Activated gamma-delta T cell treated with Interleukin-2 at 50 U/mL for 16 hours (primary cell): ENCODE data around the gene COX4I2.
A peak's percentile ranks its signal among the peaks of the same experiment; 100 is the strongest.
"Not testable (repeated sequence)": the region's sequence is repeated elsewhere in the genome, so short reads cannot be mapped to it uniquely, and the experiment has no call there.

Source experiments
- DNase-seq: peaks from one replicate; pipeline ENCODE4 v3.0.0-alpha.2; 2020

The COX4I2 gene

DNA sequence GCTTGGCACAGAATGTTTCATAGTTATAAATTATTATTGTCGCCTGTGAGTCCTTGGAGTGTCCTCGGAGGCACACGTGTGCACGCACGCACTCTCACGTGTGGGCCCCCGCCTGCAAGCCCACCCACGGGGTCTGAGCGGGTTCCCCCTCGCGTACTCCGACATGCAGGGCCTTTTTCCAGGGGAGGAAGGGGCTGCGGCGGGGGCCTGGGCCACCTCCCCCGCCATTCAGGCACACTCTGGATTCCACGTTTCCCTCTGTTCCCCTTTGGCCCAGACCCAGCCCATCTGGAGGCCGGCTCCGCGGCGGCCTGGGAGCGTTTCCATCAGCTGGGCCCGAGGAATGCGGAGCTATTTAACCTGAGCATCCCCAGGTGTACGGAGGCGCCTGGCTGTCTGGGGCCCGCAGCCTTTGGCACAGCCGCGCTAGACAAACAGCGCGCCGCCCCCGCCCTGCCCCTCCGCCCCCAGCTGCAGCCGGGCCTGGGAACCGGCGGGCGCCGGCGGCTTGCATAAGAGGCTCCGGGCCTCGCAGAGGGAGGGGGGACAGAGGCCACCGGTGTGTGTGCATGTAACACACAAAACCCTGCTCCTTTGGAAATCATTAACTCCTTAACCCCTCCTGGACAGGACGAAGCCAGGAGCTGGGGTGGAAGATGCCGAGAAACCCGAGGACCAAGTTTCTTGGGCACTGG, 29.3 kb upstream of the COX4I2 start:
- DNase-seq = no peak

DNA sequence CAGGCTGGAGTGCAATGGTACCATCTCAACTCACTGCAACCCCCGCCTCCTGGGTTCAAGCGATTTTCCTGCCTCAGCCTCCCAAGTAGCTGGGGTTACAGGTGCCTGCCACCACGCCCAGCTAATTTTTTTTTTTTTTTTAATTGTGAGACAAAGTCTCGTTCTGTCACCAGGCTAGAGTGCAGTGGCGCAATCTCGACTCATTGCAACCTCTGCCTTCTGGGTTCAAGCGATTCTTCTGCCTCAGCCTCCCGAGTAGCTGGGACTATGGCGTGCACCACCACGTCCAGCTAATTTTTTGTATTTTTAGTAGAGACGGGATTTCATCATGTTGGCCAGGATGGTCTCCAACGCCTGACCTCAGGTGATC, 25.5 kb upstream of the COX4I2 start:
- DNase-seq = not testable (repeated sequence)

DNA sequence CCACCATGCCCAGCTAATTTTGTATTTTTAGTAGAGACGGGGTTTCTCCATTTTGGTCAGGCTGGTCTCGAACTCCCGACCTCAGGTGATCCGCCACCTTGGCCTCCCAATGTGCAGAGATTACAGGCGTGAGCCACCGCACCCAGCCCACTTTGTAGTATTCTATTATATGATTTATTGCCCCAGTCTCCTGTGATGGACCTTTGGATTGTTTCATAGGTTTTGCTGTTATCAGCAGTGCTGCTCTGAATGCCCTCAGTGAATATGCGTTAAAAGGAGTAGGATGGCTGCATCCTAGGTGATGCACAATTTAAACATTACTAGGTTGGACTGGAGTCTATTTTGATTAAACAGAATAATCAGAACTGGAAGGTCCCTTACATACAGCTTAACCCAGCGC, 22.3 kb upstream of the COX4I2 start:
- DNase-seq = no peak

DNA sequence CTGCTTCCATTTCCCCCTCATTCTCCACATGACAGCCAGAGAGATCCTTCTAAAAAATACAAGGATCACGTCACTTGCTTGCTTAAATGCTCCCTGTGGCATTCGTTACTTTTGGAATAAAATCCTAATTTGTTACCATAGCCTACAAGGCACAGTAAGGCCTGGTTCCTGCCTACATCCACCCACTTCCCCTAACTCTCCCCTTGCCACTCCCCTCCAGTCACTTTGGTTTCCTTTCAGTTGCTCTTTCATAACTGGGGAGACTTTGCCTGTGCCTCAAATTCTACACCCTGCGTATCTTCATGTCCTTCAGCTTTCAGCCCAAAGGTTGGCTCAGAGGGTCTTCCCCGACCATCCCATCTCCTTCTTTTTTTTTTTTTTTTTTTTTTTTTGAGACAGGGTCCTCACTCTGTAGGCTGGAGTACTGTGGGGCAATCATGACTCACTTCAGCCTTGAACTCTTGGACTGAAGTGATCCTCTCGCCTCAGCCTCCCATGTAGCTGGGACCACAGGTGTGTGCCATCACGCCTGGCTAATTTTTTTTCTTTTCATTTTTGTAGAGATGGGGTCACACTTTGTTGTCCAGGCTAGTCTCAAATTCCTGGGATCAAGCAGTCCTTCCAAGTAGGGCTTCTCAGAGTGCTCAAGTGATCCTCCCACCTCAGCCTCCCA, 20.1 kb upstream of the COX4I2 start:
- DNase-seq = no peak

DNA sequence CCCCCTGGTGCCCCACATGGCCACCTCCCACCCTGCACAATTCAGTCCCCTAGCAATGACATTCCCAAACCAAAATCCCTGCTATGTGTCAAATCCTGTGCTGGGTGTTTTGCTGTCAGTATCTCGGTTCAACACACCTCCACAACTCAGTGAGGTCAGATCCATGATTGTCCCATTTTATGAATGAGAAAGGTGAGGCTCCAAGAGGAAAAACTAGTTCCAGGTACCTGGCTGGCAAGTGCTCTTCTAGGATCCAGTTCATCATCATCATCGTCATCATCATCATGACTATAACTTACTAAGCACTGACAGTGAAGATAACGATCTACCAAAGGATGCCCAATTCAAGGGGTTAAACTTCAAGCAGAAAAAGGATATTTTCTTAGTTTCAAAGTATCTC, 17.5 kb upstream of the COX4I2 start:
- no peak for DNase-seq

DNA sequence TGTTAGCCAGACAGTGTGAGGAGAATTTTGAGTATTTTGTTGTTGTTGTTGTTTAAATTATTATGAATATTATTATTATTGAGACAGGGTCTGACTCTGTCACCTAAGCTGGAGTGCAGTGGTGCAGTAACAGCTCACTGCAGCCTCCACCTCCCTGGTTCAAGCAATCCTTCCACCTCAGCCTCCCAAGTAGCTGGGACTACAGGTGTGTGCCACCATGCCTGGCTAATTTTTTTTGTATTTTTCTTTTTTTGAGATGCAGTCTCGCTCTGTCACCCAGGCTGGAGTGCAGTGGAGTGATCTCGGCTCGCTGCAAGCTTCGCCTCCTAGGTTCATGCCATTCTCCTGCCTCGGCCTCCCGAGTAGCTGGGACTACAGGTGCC, 14.6 kb upstream of the COX4I2 start:
- not testable (repeated sequence) for DNase-seq

DNA sequence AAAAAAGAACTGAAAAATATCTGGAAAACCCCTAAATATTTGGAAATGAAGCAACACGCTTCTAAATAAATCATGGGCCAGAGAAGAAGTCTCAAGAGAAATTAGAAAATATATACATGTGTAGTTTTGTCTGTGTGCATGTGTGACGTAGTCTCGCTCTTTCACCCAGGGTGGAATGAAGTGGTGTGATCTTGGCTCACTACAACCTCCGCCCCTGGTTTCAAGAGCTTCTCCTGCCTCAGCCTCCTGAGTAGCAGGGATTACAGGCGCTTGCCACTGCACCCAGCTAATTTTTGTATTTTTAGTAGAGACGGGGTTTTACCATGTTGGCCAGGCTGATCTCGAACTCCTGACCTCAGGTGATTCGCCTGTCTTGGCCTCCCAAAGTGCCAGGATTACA, 11.2 kb upstream of the COX4I2 start:
- DNase-seq = not testable (repeated sequence)

DNA sequence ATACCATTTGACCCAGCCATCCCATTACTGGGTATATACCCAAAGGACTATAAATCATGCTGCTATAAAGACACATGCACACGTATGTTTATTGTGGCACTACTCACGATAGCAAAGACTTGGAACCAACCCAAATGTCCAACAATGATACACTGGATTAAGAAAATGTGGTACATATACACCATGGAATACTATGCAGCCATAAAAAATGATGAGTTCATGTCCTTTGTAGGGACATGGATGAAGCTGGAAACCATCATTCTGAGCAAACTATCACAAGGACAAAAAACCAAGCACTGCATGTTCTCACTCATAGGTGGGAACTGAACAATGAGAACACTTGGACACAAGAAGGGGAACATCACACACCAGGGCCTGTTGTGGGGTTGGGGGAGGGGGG, 9.7 kb upstream of the COX4I2 start:
- DNase-seq = not testable (repeated sequence)

DNA sequence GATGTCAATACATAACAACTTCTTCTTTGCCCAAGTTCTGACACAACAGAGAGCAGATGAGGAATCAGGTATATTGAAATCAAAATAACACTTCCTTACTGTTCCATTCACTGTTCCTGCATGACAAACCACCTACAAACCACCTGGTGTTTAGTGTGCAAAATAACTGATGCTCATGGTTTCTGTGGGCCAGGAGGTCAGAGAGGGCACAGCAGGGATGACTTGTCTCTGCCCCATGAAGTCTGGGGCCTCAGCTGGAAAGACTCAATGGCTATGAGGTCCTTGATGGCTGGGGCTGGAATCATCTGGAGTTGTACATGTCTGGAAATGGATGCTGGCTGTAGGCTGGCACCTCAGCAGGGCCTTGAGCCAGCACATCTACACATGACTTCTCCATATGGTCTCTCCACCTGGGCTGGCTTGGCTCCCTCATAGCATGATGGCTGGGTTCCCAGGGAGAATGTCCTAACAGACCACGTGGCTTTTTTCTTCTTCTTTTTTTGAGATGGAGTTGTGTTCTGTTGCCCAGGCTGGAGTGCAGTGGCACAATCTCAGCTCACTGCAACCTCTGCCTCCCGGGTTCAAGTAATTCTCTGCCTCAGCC, 7.4 kb upstream of the COX4I2 start:
- DNase-seq = no peak

DNA sequence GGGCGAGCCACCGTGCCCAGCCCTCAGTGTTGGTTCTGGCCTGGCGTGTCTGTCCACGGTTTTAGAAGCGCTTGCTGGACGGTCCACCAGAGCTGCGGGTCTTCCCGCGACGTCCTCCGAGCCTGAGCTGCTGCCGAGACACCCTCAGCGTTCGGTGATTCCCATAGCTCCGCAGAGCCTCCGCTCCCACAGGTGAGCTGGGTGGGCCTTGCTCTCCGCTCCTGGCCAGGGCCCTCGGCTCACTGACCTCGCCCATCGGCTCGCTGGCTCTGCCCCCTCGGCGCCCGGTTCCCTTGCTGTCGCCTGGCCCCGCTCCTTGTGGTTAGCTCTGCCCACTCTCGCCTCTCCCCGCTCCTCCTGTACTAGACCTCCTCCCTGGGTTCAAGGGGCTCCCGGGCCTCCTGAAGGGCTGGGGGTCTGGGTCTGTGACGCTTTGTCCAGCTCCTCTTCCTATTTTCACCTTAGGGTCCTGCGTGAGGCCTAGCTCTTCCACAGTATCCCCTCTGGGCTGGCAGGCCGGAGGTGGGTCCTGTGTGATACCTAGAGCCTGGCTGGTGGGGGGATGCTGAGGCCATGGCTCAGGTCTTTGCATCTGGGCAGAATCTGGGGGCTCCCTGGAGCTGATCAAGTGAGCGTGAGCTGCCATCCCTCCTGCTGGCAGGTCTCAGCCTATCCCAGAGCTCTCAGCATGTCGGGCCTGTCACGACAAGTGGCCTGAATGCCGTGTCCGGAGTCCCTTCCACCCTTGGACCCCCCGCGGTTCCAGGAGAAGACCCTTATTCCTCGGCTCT, 5.0 kb upstream of the COX4I2 start:
- no peak for DNase-seq

DNA sequence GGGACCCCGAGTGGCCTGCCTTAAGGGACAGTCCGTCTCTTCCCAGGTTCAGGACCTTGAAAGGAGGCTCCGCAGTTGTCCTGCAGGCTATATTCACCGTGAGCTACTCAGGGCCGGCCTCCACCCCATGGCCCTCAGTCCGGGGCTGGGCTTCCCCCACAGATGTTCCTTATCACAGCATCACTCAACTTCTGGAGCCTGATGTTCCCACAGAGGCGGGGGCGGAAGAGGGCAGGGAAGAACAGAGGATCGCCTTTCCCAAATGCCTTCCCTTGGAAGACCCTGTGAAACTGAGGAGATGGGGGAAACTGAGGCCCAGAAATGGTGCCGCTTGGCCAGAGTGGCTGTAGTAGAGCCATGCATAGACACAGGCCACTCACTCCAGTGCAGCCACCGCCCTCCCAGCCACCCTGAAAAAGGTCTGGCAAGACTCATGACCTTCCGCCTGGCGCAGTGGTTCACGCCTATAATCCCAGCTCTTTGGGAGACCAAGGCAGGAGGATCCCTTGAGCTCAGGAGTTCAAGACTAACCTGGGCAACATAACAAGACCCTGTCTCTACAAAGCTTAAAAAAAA, 4.3 kb upstream of the COX4I2 start:
- no peak for DNase-seq

DNA sequence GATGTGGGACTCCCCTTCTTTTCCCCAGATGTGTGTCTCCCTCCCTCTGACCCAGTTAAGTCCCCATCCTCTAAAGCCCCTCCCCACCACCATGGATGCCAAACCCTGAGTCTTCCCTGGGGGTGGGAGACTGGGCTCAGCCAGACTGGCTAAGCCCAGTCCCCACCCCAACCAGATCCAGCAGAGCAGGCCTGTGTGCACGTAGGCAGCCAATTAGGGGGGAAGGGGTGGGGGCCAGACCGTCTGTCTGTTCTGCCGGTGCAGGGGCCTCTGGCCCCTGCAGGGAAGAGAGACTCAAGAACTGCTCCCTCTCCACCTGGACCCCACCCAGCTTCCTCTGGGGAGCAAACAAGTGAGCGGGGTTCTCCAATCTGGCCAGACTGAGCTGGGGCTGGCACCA, 605 bp downstream of the COX4I2 start:
- DNase-seq = no peak

DNA sequence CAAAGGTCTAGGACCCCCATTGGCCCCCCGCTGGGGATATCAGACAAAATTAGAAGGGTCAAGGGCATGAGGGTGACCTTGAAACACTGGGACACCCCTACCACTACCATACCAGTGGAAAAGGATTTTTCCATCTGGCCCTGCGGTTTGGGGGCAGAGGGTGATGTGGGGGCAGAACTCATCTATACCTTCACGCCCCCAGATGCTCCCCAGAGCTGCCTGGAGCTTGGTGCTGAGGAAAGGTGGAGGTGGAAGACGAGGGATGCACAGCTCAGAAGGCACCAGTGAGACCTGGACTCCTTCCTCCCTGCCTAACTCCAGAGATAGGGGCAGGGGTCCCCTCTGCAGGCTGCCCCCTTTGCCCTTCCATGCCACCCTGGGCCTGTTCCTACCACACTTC, 1.1 kb downstream of the COX4I2 start:
- no peak for DNase-seq

DNA sequence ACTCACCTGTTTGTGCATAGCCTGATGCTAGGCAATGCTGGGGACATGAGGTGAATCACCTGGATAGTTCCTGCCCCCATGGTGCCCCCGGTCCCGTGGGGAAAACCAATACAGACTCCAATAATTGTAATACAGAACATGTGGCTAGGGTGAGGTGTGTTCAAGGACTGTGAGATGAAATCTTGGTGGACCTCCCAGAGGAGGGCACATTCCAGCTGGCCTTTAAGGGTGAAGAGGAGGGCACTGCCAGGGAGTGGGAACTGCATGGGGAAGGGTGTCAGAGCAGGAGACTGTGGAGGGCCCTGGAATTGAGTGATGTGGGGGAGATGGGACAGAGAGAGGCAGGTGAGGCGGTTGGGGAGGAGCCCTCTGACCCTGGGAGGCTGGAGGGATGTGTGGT, 2.5 kb downstream of the COX4I2 start:
- DNase-seq = no peak

DNA sequence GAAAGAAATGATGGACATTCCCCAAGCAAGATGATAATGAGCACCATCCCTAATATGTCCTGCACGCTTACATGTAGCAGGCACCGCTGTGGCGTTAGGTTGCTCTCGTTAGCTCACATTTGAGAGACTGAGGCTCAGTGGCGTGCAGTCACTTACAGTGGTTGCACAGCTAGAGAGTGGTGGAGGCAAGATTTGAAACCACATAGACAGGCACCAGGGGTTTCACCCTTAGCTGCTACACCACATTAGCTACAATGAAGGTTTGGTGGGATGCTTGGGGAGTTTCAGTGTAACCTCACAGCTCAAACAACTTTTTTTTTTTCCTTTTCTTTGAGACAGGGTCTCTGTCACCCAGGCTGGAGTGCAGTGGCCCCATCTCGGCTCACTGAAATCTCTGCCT, 3.7 kb downstream of the COX4I2 start:
- no peak for DNase-seq

DNA sequence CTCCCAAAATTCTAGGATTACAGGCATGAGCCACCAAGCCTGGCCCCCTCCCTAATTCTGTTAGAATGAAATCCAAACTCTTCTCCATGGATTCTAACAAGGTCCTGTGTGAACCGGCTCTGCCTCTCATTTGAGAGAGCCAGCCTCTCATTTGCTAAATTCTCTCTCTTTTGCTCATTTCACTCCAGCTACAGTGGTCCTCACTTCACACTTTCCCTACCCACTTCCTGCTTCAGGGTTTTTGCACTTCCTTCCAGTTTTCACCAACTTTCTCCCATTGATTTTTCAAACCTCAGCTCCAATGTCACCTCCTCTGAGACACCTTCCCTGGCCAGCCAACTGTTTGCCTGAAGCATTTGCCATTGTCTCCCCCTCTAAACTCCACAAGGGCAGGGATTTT, 5.1 kb downstream of the COX4I2 start:
- no peak for DNase-seq

DNA sequence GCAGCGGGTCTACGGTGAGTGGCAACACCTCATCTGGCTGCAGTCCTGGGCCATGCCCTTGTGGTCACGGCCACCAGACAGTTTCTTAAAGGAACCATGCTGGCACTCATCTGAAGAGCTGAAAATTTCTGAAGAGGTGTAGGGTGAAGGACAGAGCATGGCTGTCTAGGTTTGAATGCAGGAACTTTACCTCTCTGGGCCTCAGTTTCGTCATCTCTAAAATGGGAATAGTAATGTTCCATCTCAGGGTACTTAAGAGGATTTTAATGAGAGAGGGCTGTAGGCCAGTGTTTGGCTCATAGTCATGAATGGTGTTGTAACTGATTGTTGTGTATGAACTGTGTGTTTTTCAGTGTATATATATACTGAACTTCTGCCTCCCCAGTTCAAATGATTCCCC, 5.8 kb downstream of the COX4I2 start:
- DNase-seq = no peak

DNA sequence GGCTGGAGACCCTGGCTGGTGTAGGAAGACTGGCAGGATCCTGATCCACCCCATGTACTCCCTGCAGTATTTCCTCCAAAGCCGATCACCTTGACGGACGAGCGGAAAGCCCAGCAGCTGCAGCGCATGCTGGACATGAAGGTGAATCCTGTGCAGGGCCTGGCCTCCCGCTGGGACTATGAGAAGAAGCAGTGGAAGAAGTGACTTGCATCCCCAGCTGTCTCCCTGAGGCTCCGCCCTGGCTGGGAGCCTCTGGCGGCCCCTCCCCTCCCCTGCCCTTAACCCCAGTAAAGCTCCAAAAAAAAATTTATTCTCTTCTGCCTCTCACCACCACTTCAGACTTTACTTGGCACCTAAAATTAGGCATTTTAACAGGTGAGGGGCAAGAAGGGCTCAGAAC, 7.0 kb downstream of the COX4I2 start:
- no peak for DNase-seq

DNA sequence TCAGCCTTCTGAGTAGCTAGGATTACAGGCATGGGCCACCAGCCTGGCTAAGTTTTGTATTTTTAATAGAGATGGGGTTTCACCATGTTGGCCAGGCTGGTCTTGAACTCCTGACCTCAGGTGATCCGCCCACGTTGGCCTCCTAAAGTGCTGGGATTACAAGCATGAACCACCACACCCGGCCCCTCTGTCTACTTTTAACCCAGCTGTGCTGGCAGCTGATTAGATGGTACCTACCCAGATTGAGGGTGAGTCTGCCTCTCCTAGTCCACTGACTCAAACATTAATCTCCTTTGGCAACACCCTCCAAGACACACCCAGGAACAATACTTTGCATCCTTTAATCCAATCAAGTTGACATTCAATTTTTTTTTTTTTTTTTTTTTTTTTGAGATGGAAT, 10.4 kb downstream of the COX4I2 start:
- not testable (repeated sequence) for DNase-seq

DNA sequence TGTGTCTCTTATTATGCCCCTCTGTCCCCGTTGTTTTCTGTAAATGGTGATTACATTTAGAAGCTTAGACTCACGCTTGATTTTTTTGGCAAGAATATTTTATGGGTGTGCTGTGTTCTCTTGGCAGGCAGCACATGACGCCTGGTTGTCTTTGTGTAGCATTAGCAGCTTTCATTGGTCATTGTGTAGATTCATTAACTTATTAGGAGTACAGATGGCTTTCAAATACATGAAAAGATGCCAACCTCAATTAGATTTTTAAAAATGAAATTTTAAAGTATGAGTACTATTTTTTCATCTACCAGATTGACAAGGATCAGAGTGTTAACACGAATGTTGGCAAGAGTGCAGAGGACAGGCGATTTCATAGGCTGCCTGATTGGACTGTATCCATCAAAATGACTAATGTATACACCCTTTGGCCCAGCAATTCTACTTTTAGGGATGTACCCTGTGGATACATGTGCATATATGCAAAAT, 15.2 kb downstream of the COX4I2 start:
- DNase-seq = no peak

DNA sequence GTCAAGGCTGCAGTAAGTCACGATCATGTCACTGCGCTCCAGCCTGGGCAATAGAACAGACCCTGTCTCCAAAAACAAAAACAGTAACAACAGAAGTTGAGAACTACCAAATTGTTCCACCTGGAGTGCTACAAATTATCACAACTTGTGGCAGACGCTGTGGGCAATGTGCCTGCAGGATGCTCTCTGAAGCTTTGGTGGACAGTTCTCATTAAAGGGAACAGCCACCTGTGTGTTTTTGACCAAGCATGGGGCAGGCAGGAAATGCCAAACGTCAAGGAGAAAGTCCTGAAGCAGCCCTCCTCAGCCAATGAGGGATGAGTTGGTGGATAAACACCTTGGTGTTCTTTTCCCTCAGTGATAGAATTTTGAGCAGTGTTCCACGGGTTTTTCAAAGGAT, 15.8 kb downstream of the COX4I2 start:
- no peak for DNase-seq

DNA sequence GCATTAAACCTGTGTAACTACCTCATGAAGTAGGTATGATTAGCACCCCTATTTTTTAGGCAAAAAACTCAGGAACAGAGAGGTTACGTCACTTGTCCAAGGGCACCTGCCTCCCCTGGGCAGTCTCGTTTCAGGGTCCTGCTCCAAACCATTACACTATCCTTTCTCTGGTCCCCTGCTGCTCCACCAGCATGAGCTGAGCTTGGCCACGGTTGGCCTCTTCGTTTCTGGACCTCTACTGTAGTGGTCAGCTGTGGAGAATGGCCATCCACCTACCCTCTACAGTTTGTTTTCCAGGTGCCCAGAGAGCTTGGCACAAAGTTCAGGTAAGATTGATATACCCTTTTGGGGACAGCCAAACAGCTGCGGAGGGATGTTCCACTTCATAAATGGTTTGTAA, 16.8 kb downstream of the COX4I2 start:
- no peak for DNase-seq

DNA sequence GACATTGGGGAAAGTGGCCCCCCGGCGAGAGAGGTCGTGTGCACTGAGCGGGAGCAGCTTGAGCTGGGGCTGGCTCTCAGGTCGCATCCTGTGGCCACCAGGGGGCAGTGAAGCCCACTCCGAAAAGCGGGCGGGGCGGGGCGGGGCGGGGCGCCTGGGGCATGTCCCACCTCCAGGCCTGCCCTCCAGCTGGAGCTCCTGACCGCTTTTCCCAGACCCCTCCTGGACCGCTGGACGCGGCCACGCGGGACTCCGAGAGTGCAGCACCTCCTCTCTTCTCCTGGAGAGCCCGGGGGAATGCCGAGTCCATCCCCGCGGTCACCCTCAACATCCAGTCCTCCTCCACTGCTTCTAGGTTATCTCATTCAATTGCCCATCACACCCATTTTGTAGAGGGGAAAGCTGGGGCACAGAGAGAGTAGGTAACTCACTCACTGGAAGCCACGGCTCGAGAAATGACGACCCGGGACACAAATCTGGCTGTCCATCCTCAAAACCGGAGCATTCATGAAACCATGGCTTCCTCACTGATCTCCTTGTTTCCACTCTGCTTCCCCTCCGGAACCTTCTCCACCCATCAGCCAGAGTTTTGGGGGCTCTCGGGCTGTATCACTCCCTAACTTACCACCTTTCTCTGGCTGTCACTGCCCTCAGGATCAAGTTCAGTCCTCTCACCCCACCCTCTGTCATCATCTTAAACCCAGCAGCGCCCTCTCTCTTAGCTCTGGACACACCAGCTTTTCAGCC, 24.1 kb downstream of the COX4I2 start:
- DNase-seq = peak; percentile 81
